PFSK-1 (cell line): ENCODE results near the gene KNSTRN.

ENCODE experiments used
- FOXP2 ChIP-seq: optimal IDR thresholded peaks from 2 replicates; pipeline ENCODE3; 2011; ENCODE audit warnings: borderline replicate concordance, control low read depth, inconsistent platforms; ENCODE audit not compliant: insufficient read depth; ENCODE audit errors: extremely low read length, extremely low read depth
- POLR2AphosphoS5 ChIP-seq: IDR thresholded peaks from 2 replicates; pipeline ENCODE4 v1.6.1; 2012; ENCODE audit warnings: low read depth, mild to moderate bottlenecking, control low read depth, low read length, moderate library complexity
- REST ChIP-seq, 2 experiments: IDR thresholded peaks; 2 replicates each; pipeline versions ENCODE4 v1.6.1 to v1.8.0; 2011 to 2012; ENCODE audit warnings: low read depth in 2 of 2, low read length in 2 of 2, control low read depth in 1 of 2, inconsistent platforms in 1 of 2, mild to moderate bottlenecking in 1 of 2, moderate library complexity in 1 of 2; ENCODE audit not compliant: insufficient read depth in 1 of 2
- SIN3A ChIP-seq: IDR thresholded peaks from 2 replicates; pipeline ENCODE4 v1.6.1; 2012; ENCODE audit warnings: mild to moderate bottlenecking, low read length, moderate library complexity, borderline replicate concordance; ENCODE audit not compliant: insufficient read depth
- TAF1 ChIP-seq: IDR thresholded peaks from 2 replicates; pipeline ENCODE4 v1.6.1; 2012; ENCODE audit warnings: low read length, control low read depth, borderline replicate concordance; ENCODE audit not compliant: insufficient read depth

Gene KNSTRN

GRCh38 chr15:40343512-40343911, 39.0 kb upstream of the KNSTRN start:
- TF ChIP-seq POLR2AphosphoS5 (no peak; the same call in 1 of the 2 replicates), REST (IDR thresholded peaks at IDR 0.05; ENCODE audit: insufficient read depth in 1 of 2, low read depth in 2 of 2, low read length in 2 of 2) (0 out of 4 replicates have a peak, but pooled peaks of 1 of the 2 experiments have one; percentile 19), TAF1 (no peak), FOXP2 (no peak), SIN3A (no peak)

DNA sequence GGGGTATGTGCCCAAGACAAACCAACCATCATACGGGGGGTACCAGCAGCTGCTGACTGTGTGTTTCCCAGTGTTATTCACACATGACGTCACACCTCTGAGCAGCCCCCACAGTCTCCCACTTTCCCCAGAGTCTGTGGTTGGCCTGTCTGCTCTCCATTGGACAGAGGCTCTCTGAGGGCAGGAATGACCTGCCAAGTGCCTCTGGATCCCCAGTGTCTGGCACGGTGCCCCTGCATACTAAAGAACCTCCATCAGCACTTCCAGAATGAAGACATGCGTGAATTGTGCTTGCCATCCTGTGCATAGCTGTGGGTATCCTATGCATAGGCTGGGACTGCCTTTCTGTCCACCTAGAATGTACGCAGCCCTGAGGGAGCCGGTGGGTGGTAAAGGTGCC, 38.3 kb upstream of the KNSTRN start:
- TF ChIP-seq POLR2AphosphoS5 (no peak), FOXP2 (no peak)

DNA sequence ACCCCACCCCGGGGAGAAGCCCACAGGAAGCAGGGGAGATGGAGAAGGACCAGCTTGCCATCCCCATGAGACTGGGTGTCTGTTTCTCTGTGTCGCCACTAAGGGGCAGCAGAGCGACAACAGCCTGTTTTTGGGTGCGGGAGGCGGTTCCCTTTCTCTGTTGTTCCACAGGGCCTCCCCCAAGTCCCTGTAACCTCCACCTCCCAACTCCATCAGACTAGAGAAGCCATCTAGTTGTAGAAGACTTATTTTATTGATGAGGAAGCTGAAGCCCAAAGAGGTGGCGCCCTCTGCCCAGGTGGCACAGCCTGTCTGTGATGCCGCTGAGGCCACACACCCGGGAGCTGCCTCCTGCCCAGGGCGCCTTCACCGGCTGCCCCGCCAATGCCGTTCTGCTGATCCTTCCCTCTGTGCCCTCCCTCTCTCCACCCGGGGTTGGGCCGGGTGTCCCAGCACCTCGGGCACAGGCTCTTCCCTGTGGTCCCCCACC, 37.8 kb upstream of the KNSTRN start:
- TF ChIP-seq REST (IDR thresholded peaks at IDR 0.05; ENCODE audit: insufficient read depth in 1 of 2, low read depth in 2 of 2, low read length in 2 of 2): no peak
- TF ChIP-seq SIN3A: no peak
- TF ChIP-seq FOXP2: no peak
- no peak for TF ChIP-seq TAF1
- no peak for TF ChIP-seq POLR2AphosphoS5

- TF ChIP-seq FOXP2 (no peak), REST (IDR thresholded peaks at IDR 0.05; ENCODE audit: insufficient read depth in 1 of 2, low read depth in 2 of 2, low read length in 2 of 2) (no peak), SIN3A (no peak), POLR2AphosphoS5 (no peak), TAF1 (no peak)
Observed at GRCh38 chr15:40345225-40345866, 37.2 kb upstream of the KNSTRN start.

DNA sequence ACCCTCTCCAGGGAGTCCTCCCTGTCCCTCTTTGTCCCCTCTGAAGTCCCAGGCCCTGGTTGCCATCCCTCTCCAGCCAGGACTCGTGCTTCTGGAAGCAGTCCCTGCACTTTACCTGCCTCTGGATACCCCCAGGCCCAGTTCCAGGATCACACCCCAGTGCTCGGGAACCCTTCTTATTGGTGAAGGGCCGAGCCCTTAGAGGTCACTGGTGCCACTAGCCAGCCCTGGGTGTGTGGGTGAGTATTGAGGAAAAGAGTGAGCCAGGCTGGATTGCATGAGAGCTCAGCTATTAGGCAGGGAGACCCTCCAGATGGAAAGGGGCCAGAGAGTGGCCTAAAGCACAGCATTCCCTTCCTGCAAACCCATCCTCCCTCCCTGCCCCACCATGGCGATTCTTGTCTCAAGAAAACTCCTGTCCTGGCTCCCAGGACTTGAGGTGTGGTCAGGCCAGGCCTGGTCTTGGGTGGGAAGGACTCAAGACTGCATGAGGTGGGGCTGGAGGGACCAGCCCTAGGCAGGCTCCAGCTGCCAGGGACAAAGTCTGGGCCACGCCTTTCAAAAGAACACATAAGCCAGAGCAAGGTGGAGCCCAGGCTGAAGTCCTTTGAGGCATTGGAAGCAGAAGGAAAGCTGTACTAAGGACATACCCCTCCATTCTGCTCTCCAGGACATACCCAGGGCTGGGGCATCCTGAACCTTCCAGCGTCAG, 36.5 kb upstream of the KNSTRN start:
- TF ChIP-seq SIN3A (no peak), POLR2AphosphoS5 (no peak), REST (IDR thresholded peaks at IDR 0.05; ENCODE audit: insufficient read depth in 1 of 2, low read depth in 2 of 2, low read length in 2 of 2) (no peak), TAF1 (no peak), FOXP2 (no peak)
